NOMO-1 (cell line): ENCODE results near the gene ARMC2.
"Not testable (repeated sequence)": the region's sequence is repeated elsewhere in the genome, so short reads cannot be mapped to it uniquely, and the experiment has no call there.

Experiments used
- DNase-seq, 2 experiments: peaks; one replicate each; lab custom pipeline; 2025; ENCODE audit not compliant: unreplicated experiment in 2 of 2; lab: John Stamatoyannopoulos, UW

Gene ARMC2

GRCh38 chr6:108947114-108947854 is 99.1 kb downstream of the ARMC2 start:
- peak; percentile 22 to 38 for DNase-seq

GRCh38 chr6:108948181-108948661 is 100.0 kb downstream of the ARMC2 start:
- DNase-seq, result no peak

DNA sequence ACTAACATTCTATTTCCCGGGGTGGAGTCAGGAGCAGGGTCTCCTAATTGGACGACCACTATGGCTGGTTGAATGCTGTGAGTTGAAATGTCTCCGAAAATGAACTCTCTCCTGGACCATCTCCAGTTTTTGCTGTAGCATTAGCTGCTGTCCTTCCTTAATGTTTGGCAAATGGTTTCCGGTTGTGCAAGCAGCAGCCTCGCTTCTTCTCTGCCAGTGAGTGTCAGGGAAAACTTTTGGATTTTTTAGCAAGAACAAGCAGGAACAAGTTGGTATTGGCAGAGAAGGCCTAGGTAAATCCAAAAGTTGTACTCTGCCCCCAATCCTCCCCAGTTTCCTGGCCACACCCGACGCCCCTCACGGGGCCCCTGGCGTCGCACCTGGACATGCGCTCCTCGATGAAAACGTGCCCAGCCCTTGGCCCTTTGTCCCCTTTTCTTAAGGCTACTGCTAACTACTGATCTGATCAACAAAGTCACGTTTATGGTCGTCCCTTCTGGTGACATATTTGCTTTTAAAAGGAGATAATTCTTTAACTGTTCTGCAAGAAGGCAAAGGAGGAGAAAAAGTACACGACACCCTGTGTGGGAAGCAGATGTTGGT is 103.2 kb downstream of the ARMC2 start:
- DNase-seq, result no peak

DNA sequence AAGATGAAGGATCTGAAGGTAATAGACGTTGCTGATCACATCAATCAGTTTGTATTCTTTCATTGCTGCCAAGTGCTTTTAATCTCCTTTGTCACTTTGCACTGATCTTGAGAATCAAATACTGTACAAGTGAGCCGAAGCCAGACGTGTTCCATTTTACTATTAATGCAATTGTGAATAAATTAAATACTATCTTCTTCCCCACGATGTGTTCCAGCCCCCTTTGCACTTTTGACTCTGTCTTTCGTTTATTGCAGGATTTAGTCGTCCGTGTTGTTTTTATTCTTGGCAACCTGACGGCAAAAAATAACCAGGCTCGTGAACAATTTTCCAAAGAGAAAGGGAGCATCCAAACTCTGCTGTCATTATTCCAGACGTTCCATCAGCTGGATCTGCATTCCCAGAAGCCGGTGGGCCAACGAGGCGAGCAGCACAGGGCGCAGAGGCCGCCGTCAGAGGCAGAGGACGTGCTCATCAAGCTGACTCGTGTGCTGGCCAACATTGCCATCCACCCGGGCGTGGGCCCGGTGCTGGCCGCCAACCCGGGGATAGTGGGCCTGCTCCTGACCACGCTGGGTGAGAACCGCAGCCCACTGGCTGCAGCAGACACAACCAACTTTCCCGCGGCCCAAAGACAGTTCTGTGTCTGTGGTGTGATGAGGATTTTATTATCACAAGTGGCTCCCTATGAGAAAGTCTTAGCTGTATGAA is 104.7 kb downstream of the ARMC2 start:
- DNase-seq, result no peak

- DNase-seq, result no peak
Measured at GRCh38 chr6:108953681-108954080, 105.5 kb downstream of the ARMC2 start.

DNA sequence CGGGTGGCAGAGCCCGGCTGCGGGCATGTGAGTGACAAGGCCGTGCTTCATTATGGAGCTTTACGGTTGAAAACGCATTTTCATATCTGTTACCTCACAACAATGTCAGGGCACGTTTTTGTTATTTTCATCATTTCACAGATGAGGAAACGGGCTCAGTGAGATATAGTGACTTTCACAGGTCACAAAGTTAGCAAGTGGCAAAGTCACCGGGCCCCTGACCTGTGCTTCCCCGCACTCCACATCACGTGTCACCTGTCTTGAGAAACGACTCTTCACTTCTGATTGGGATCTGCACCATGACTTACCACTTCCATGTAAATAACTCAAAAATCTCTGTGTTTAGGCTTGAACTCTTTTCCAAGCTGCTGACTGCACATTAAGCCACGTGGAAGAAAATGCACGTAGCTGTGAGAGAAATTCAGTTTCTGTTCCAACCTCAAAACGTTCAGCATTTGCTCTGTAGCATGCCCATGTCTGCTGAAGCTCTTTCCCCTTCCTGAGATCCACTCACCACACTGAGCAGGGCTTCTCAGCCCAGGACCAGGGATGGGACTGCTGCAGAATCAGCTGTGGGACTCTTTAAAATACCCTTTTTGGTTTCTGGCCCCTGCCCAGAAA is 107.2 kb downstream of the ARMC2 start:
- DNase-seq, result no peak

DNA sequence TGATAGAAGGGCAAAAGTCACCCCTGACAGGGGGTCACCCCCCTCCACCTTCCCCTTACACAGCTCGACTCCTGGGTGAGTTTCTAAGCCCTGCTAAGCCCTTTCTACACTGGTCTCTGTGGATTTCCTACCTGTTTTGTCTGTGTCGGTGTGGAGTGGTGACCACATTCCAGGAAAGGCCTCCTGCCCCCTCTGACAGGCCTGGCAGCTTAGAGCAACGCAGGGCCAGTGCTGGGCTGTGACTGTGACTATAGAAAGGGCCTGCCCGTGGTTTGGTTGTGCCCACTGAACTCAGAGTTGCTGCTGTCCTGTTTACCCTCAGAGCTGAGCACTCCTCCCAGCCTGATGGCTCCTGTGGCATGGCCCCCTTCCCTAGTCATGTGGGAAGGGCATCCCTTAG is 109.0 kb downstream of the ARMC2 start:
- no peak for DNase-seq

GRCh38 chr6:108958900-108959770 is 110.9 kb downstream of the ARMC2 start:
- peak; percentile 32 to 42 for DNase-seq

DNA sequence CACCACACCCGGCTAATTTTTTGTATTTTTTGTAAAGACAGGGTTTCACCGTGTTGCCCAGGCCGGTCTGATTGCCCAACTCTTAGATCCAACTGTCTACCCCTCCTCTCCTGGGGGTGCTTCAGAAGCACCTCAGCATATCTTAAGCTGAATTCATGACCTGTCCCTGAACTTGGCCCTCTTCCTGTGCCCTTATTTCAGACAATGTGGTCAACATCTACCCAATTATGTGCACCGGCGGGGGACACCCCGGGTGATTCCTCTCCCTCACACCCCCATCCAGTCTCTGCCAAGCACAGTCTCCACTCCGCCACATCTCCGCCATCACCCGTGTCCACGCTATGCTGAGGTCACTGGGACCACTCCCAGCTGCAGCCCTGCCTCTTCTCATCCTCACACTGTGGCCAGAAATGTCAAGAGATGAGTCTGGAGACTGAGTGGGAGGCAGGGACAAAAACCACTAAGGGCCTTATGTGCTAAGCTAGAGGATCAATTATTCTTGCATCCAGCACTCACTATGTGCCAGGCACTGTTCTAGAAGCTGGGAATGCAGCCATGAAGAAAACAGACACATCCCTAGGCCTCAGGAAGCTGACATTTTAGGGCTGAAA is 111.9 kb downstream of the ARMC2 start:
- no peak for DNase-seq

GRCh38 chr6:108960601-108961000 is 112.4 kb downstream of the ARMC2 start:
- DNase-seq, result no peak

- no peak for DNase-seq
Measured at GRCh38 chr6:108961077-108961476, 112.9 kb downstream of the ARMC2 start.

- no peak for DNase-seq
Measured at GRCh38 chr6:108961985-108962384, 113.8 kb downstream of the ARMC2 start.

DNA sequence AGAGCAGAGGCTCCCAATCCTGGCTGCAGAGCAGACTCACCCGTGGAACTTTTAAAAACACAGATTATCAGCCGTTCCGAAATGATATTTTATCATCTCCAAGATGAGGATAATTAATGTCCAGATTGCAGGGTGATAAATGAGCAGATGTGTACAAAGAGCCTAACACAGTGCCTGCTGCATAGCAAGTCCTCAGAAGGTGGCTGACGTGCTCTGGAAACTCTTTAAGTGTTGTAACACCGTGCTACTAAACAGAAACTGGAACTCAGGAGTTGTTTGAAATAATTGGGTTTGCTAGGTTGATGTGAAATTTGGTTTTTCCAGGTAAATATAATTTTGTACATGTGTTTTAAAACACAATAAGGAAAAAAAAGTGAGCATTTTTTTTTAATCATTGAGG is 118.0 kb downstream of the ARMC2 start:
- DNase-seq, result peak in 1 of 2 experiments; percentile 70

DNA sequence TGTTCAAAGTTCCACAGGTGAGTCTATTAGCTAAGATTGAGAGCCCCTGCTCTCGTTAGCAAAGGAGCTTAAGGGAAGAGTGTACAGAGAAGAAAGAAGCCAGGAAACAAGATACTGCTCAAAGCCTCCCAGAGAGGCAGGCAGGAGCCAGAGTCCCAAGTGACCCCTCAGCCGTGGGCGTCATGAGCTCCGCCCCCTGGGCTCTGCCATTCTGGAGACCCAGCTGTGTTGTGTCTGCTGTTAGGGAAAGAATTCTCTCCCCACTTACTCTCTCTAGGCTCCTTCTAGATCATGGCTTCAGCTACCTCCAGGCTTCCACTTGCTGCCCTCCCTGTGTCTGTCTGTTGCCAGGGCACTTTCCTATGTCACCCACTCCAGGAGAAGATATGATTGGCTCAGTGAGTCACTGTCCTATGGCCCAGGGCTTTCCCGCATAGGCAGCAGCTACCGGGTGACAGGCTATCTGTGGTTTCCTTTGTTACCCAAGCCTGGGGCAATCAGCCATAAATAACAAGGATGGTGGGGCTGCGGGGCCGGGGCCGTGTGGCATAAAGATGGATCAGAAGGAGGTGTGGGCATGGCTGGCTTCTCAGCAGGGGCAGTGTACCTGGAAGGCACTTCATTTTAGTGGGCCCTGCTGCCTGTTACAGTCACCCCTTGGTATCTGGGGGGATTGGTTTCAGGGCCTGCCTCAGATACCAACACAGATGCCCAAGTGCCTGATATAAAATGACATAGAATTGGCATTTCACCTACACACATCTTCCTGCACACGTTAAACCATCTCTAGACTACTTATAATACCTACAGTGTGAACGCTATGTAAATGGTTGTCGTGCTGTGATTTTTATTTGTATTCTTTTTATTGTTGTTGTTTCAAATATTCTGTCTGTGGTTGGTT is 118.9 kb downstream of the ARMC2 start:
- DNase-seq, result peak; percentile 95 to 98

GRCh38 chr6:108968325-108969316 is 120.4 kb downstream of the ARMC2 start:
- DNase-seq, result peak; percentile 74 to 93

DNA sequence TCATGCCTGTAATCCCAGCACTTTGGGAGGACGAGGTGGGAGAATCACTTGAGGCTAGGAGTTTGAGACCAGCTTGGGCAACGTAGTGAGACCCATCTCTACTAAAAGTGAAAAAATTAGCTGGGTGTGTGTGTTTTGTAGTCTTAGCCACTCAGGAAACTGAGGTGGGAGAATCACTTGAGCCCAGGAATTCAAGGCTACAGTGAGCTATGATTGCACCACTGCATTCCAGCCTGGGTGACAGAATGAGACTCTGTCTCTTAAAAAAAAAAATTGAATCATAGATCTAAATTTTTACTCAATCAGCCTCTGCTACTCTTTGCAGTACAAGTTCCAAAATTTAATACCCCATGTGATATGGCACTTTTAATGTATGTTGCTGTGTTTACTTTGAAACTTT is 121.6 kb downstream of the ARMC2 start:
- no peak for DNase-seq

- no peak for DNase-seq
Measured at GRCh38 chr6:108974201-108974600, 126.0 kb downstream of the ARMC2 start.

DNA sequence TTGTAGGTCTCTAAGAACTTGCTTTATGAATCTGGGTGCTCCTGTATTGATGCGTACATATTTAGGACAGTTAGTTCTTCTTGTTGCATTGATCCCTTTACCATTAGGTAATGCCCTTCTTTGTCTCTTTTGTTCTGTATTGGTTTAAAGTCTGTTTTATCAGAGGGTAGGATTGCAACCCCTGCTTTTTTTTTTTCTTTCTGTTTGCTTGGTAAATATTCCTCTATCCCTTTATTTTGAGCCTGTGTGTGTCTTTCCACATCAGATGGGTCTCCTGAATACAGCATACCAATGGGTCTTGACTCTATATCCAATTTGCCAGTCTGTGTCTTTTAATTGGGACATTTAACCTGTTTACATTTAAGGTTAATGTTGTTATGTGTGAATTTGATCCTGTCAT is 130.4 kb downstream of the ARMC2 start:
- not testable (repeated sequence) for DNase-seq
